Measurements from ENCODE around the gene NECTIN1.

NECTIN1 gene

GRCh38 chr11:119712006-119712405 is 17.0 kb downstream of the NECTIN1 start:
- no peak for DNase-seq

DNA sequence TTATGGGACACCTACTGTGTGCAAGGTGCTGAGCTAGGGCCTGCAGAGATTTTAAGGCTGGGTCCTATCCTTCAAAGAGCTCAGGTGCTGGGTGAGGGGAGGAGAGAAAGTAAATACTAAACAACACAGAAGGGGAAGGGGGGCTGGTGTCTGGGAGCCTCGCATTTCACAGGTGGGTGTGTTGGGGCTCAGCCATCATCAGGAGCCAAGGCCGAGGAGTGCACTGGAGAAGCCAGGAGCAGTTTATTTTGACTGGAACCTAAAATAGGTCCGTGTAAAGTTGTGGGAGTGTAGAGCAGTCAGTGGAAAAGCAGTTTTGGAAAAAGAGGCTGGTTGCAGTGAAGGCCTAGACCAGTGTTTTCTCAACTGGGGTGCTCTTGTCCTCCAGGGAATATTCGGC is 17.5 kb downstream of the NECTIN1 start:
- no peak for DNase-seq

DNA sequence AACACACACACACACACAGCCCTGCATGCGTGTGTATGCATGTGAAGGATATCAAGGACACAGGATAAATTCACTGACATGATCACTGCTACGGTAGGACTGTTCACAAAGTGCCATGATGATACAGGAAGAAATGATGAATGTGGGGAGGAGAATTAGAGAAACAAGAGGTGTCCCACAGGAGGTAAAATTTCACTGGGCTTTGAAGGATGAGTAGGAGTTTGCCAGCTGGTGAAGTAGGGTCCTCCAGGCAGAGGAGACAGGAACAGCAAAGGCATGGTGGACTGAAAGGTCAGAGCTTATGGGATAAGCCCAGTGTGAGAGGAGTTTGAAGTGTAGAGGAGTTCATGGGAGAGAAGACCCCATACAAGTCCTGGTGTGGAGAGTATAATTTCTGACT is 18.6 kb downstream of the NECTIN1 start:
- no peak for DNase-seq

DNA sequence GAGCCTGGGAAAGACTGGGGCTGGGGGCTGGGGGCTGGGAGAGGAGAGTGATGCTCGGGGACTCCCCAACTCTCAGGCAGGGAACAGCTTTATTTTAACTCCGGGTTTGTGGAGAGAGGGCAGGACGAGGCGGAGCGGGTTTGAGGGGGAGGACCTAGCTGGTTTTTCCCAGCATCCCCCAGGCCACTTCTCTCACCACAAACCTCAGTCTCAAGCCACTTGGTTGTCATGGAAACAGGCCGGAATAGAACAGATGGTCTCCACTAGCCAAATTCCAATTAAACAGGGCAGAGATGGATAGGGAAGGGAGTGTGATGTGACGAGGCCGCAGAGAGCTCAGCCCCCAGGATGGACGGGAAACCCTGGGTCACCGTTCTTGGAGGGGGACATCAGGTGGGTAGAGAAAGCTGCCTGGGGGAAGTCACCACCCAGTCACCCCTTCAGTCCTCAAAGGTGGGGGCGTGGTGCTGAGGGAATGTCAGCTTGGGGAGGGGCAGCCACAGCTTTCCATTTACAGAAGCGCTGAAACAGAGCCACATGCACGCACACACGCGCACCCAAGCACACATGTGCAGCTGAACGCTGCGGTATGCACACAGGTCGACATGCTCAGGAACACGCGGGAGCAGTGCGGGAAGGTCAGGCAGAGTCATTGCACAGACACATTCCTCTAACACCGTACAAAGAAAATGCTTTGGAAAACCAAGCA is 19.2 kb downstream of the NECTIN1 start:
- DNase-seq: no peak

- DNase-seq: no peak
Observed at GRCh38 chr11:119709171-119709570, 19.8 kb downstream of the NECTIN1 start.

DNA sequence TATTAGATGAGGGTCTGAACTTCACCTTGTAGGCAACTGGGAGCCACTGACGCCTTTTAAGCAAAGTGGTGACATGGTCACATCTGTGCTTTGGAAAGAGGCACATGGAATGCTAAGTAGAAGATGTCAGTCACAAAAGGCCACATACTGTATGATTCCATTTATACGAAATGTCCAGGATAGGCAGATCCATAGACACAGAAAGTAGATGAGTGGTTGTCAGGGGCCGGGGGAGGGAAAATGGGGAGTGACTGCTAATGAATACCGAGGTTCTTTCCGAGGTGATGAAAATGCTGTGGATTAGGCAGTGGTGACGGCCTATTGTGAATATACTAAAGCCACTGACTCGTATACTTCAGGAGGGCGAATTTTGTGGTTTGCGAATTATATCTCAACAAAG is 20.6 kb downstream of the NECTIN1 start:
- DNase-seq: no peak

DNA sequence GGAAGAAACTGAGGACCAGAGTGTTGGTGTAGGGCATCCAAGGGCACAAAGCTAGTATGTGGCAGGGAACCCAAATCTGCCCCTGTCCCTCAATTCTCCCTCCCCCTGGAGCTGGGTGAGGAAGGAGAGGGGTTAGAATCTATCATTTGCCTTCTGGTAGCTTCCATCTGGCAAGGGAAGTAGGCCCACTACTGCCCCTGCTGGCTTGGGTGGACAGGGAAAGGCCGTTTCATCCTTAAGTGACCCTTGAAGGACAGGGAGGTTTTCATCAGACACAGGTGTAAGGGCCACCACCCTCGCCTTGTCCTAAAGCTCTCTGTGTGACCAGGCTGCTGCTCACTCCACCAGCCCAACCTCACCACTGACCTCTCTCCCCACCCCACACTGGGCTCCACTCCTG is 22.1 kb downstream of the NECTIN1 start:
- DNase-seq: no peak

- no peak for DNase-seq
Observed at GRCh38 chr11:119706029-119706428, 23.0 kb downstream of the NECTIN1 start.

- DNase-seq: no peak
Observed at GRCh38 chr11:119705362-119705761, 23.6 kb downstream of the NECTIN1 start.

- DNase-seq: no peak
Observed at GRCh38 chr11:119704849-119705248, 24.2 kb downstream of the NECTIN1 start.

GRCh38 chr11:119701591-119702549 is 27.1 kb downstream of the NECTIN1 start:
- no peak for DNase-seq

GRCh38 chr11:119700536-119701346 is 28.3 kb downstream of the NECTIN1 start:
- no peak for DNase-seq

DNA sequence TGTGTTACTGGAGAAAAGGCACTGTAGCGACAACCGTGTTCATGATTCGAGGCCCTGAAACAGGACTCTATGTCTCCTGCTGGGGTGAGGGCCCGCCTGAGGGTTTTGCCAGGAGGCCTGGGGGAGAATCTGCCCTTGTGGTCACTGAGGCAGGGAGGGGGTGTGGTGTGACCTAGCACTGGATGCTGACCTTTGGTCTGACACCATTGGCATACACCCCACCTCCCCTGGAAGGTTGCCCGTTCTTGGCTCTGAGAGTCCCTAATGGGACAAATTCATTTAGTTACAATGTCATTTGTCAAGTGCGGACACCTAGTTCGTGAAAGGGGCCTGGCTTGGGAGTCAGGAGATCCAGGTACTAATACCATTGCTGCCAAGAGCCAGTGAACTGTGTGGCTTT is 29.0 kb downstream of the NECTIN1 start:
- no peak for DNase-seq

- DNase-seq: no peak
Observed at GRCh38 chr11:119699227-119699626, 29.8 kb downstream of the NECTIN1 start.

GRCh38 chr11:119697882-119698281 is 31.1 kb downstream of the NECTIN1 start:
- no peak for DNase-seq

GRCh38 chr11:119697445-119697844 is 31.6 kb downstream of the NECTIN1 start:
- DNase-seq: no peak

GRCh38 chr11:119696378-119697222 is 32.4 kb downstream of the NECTIN1 start:
- no peak for DNase-seq

- peak; percentile 67 for DNase-seq
Observed at GRCh38 chr11:119694334-119694733, 34.7 kb downstream of the NECTIN1 start.

DNA sequence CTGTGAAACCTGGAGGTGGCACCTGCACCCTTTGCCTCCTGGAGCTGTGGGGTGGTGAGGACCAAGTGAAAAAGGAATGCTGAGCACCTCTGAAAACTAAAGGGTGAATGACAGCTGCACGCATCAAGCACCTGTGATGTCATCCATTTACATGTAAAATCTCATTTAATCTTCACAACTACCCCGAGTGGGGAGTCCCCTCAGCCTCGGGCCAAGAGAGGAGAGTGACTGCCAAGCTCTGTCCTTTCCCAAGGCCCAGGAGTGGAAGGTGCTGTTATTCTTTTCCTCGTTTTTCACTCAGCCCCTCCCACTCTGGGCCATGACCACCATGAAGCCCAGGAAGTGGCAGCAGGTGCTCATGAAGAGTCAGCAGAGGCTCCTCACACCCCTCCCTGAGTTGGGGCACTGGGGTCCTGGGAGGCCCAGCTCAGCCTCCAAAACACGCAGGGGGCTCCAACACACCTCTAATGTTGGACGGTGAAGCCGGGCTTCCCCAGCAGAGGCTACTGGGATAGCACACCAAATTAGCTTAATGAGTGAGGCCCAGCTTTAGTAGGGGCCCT is 35.7 kb downstream of the NECTIN1 start:
- DNase-seq: no peak

- no peak for DNase-seq
Observed at GRCh38 chr11:119692540-119692820, 36.5 kb downstream of the NECTIN1 start.

DNA sequence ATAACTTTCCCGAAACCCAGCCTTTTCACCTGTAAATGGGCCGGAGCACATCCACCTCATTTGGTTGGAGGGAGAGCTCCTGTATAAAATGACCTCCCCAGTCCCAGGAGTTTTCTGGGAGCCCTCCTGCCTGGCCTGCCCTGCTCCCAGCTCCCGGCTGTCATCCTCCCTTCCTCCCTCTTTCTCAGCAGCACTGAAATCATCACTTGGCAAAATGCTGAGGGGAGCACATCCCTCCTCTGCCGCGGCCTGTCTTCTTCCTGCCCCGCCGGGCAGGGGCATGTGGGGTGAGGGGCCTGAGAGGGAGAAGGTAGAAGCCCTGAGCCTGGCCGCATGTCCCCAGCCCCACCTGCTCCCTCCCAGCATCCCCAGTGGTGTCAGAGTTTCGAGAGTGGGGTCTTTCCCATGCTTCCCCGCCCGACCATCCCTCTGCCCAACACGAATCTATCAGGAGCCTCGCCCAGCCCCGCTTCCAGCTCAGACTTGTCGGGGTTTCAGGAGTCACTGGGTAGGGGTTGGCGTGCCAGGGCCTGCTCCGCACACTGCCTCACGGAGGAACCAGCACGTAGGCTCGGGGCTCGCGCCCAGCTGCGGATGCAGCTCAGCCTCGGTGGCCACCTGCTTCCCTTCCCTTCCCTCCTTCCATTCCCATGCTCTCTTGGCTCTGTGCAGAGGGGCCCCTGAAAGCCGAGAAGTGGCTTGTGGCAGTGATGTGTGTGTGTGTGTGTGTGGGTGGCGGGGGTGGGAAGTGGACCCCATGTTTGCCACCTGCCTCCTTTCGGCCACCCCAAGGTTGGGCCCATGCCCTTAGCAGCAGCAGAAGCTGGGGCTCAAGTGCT is 37.1 kb downstream of the NECTIN1 start:
- no peak for DNase-seq

Measured in RPMI8226 (cell line).